HL-60 (cell line): Measurements from ENCODE around the gene DIP2B.
"Not testable (repeated sequence)": the region's sequence is repeated elsewhere in the genome, so short reads cannot be mapped to it uniquely, and the experiment has no call there.

ENCODE experiments used
- DNase-seq, 2 experiments: peaks; one replicate each; pipeline ENCODE4 v3.0.0-alpha.2; 2010 to 2020; ENCODE audit warnings: low read depth in 1 of 2, low spot score in 1 of 2
- H3K27ac ChIP-seq: fragments of 250-450 bp; sonication (Bioruptor Pico); replicated peaks from 2 replicates; pipeline ENCODE4 v1.5.1; 2020; ENCODE audit warnings: mild to moderate bottlenecking, moderate library complexity
- H3K27me3 ChIP-seq: fragments of 250-450 bp; sonication (Bioruptor Pico); 2 replicates; pipeline ENCODE4 v1.5.1; 2021; ENCODE audit warnings: mild to moderate bottlenecking, moderate library complexity; ENCODE audit not compliant: insufficient read depth, poor library complexity, severe bottlenecking
- H3K4me3 ChIP-seq: replicated peaks from 2 replicates; pipeline ENCODE4 v1.5.1; 2011; ENCODE audit warnings: mild to moderate bottlenecking, control low read depth, low read length; ENCODE audit not compliant: insufficient read depth
- CTCF ChIP-seq: IDR thresholded peaks from one replicate; pipeline ENCODE4 v1.5.1; 2011; ENCODE audit warnings: low read length, control low read depth, inconsistent platforms; ENCODE audit not compliant: insufficient read depth
- GABPA ChIP-seq: IDR thresholded peaks from 2 replicates; pipeline ENCODE4 v1.6.1; 2012; ENCODE audit warnings: low read depth
- POLR2AphosphoS5 ChIP-seq: IDR thresholded peaks from 2 replicates; pipeline ENCODE4 v1.6.1; 2012; ENCODE audit warnings: low read depth
- REST ChIP-seq: IDR thresholded peaks from 2 replicates; pipeline ENCODE4 v1.6.1; 2012; ENCODE audit warnings: low read depth; ENCODE audit not compliant: insufficient replicate concordance
- SPI1 ChIP-seq: IDR thresholded peaks from 2 replicates; pipeline ENCODE4 v1.6.1; 2012; ENCODE audit warnings: low read depth, mild to moderate bottlenecking, borderline replicate concordance

DIP2B gene

GRCh38 chr12:50519353-50519752 lies 14.6 kb downstream of the DIP2B start:
- H3K4me3 ChIP-seq, result no peak overlapping the region
- no peaks in the 10 kb centered on the region for H3K27me3 ChIP-seq
- TF ChIP-seq CTCF, result no peak
- no peak for TF ChIP-seq POLR2AphosphoS5
- TF ChIP-seq GABPA, result no peak
- no peak for TF ChIP-seq REST
- no peak for TF ChIP-seq SPI1
- no peak overlapping the region for H3K27ac ChIP-seq
- DNase-seq, result no peak

GRCh38 chr12:50520416-50521207 lies 15.8 kb downstream of the DIP2B start:
- TF ChIP-seq GABPA (no peak), CTCF (no peak), REST (no peak), POLR2AphosphoS5 (no peak), SPI1 (no peak)
- H3K27me3 ChIP-seq, result no peaks in the 10 kb centered on the region
- DNase-seq, result no peak
- H3K27ac ChIP-seq, result no peak overlapping the region; the same call in 1 of the 2 replicates
- H3K4me3 ChIP-seq, result no peak overlapping the region

GRCh38 chr12:50521781-50522180 lies 17.0 kb downstream of the DIP2B start:
- not testable (repeated sequence) for DNase-seq, H3K27me3 ChIP-seq, H3K27ac ChIP-seq, H3K4me3 ChIP-seq

- H3K27ac ChIP-seq, result no peak overlapping the region
- TF ChIP-seq POLR2AphosphoS5, result no peak
- TF ChIP-seq REST, result no peak
- TF ChIP-seq SPI1, result no peak
- no peak for TF ChIP-seq CTCF
- no peak for TF ChIP-seq GABPA
- H3K27me3 ChIP-seq, result no peaks in the 10 kb centered on the region
- H3K4me3 ChIP-seq, result no peak overlapping the region
- no peak for DNase-seq
Measured at GRCh38 chr12:50523772-50524171, 19.0 kb downstream of the DIP2B start.
